MM.1S (cell line): ENCODE results near the gene TYSND1.

Experiments used
- DNase-seq: peaks from one replicate; pipeline ENCODE4 v3.0.0-alpha.2; 2015
- H2AFZ ChIP-seq: fragments of 300-600 bp; sonication (generic); 2 replicates; pipeline ENCODE4 v1.6.0; 2016; ENCODE audit warnings: antibody characterized with exemption, low read length
- H3F3A ChIP-seq: fragments of 300-600 bp; sonication (generic); 2 replicates; pipeline ENCODE4 v1.6.1; 2016; ENCODE audit warnings: mild to moderate bottlenecking, antibody characterized with exemption, low read length, moderate library complexity, mixed read lengths; ENCODE audit not compliant: insufficient read depth
- H3K27ac ChIP-seq: fragments of 300-600 bp; sonication (generic); 2 replicates; pipeline ENCODE4 v1.5.1; 2016; ENCODE audit warnings: mild to moderate bottlenecking, low read length
- H3K27me3 ChIP-seq: fragments of 300-600 bp; sonication (generic); replicated peaks from 2 replicates; pipeline ENCODE4 v1.6.0; 2016; ENCODE audit warnings: low read length; ENCODE audit not compliant: insufficient read depth
- H3K36me3 ChIP-seq: fragments of 300-600 bp; sonication (generic); replicated peaks from 2 replicates; pipeline ENCODE4 v1.6.1; 2016; ENCODE audit warnings: mild to moderate bottlenecking, low read length, mixed read lengths; ENCODE audit not compliant: insufficient read depth
- H3K4me1 ChIP-seq: fragments of 300-600 bp; sonication (generic); 2 replicates; pipeline ENCODE4 v1.6.1; 2016; ENCODE audit warnings: low read length, mixed read lengths
- H3K4me2 ChIP-seq: fragments of 300-600 bp; sonication (generic); 2 replicates; pipeline ENCODE4 v1.6.0; 2016; ENCODE audit warnings: low read depth, low read length
- H3K4me3 ChIP-seq: fragments of 300-600 bp; sonication (generic); 2 replicates; pipeline ENCODE4 v1.5.1; 2016; ENCODE audit warnings: low read length, mixed read lengths
- H3K79me2 ChIP-seq: fragments of 300-600 bp; sonication (generic); 2 replicates; pipeline ENCODE4 v1.6.1; 2016; ENCODE audit warnings: mixed run types, low read length, mixed read lengths
- H3K9ac ChIP-seq: fragments of 300-600 bp; sonication (generic); 2 replicates; pipeline ENCODE4 v1.6.1; 2016; ENCODE audit warnings: low read length, mixed read lengths
- H3K9me2 ChIP-seq: fragments of 300-600 bp; sonication (generic); replicated peaks from 2 replicates; pipeline ENCODE4 v1.6.1; 2016; ENCODE audit warnings: mild to moderate bottlenecking, low read length, mixed read lengths; ENCODE audit not compliant: insufficient read depth
- H3K9me3 ChIP-seq: fragments of 300-600 bp; sonication (generic); replicated peaks from 2 replicates; pipeline ENCODE4 v1.6.1; 2016; ENCODE audit warnings: mild to moderate bottlenecking, low read length, mixed read lengths; ENCODE audit not compliant: insufficient read depth
- H4K20me1 ChIP-seq: fragments of 300-600 bp; sonication (generic); 2 replicates; pipeline ENCODE4 v1.6.1; 2016; ENCODE audit warnings: mild to moderate bottlenecking, low read length, moderate library complexity, mixed read lengths; ENCODE audit not compliant: insufficient read depth
- EZH2 ChIP-seq: fragments of 300-600 bp; sonication (generic); optimal IDR thresholded peaks from 2 replicates; pipeline ENCODE3; 2017; ENCODE audit warnings: low read depth, mild to moderate bottlenecking, antibody characterized with exemption, low read length, mixed read lengths
- EZH2phosphoT487 ChIP-seq: fragments of 300-600 bp; sonication (generic); IDR thresholded peaks from 2 replicates; pipeline ENCODE4 v1.6.1; 2018; ENCODE audit warnings: antibody characterized with exemption, low read length
- TF ChIP-seq, protein P1 (sequence below): fragments of 300-600 bp; sonication (generic); IDR thresholded peaks from 2 replicates; pipeline ENCODE4 v1.5.1; 2016; ENCODE audit warnings: antibody characterized with exemption, low read length, mixed read lengths

Gene TYSND1

DNA sequence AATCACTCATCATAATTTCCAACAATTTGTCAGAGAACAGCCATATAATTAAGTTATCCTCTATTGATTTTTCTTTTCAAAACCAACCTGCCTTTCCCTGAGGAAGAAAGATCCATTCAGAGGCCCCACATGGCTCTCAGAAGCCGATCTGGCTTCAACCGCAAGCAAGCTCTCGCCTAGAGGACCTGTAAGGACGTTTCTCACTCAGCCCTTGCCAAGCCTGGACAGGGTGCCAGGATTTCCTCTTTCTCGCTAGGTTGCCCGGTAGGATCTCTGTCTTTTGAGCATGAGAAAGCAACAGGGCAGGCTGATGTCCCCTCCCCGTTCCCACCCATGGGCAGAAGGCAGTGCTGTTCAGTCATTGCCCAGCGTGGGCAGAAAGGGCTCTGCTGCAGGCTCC, 26.9 kb downstream of the TYSND1 start:
- no peak for TF ChIP-seq EZH2
- no peak for TF ChIP-seq EZH2phosphoT487
- TF ChIP-seq, protein P1, sequence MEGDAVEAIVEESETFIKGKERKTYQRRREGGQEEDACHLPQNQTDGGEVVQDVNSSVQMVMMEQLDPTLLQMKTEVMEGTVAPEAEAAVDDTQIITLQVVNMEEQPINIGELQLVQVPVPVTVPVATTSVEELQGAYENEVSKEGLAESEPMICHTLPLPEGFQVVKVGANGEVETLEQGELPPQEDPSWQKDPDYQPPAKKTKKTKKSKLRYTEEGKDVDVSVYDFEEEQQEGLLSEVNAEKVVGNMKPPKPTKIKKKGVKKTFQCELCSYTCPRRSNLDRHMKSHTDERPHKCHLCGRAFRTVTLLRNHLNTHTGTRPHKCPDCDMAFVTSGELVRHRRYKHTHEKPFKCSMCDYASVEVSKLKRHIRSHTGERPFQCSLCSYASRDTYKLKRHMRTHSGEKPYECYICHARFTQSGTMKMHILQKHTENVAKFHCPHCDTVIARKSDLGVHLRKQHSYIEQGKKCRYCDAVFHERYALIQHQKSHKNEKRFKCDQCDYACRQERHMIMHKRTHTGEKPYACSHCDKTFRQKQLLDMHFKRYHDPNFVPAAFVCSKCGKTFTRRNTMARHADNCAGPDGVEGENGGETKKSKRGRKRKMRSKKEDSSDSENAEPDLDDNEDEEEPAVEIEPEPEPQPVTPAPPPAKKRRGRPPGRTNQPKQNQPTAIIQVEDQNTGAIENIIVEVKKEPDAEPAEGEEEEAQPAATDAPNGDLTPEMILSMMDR, result no peak
- Histone ChIP-seq H3K27me3 (no peaks in the 10 kb centered on the region), H3K9me3 (no peaks in the 10 kb centered on the region), H3K4me3 (no peak overlapping the region), H2AFZ (no peak overlapping the region), H3K9me2 (no peaks in the 10 kb centered on the region), H3K9ac (no peak overlapping the region), H3K27ac (no peak overlapping the region), H3F3A (no peaks in the 10 kb centered on the region), H4K20me1 (no peaks in the 10 kb centered on the region), H3K79me2 (no peaks in the 10 kb centered on the region), H3K36me3 (no peaks in the 10 kb centered on the region), H3K4me1 (no peaks in the 10 kb centered on the region), H3K4me2 (no peak overlapping the region)
- DNase-seq, result no peak

DNA sequence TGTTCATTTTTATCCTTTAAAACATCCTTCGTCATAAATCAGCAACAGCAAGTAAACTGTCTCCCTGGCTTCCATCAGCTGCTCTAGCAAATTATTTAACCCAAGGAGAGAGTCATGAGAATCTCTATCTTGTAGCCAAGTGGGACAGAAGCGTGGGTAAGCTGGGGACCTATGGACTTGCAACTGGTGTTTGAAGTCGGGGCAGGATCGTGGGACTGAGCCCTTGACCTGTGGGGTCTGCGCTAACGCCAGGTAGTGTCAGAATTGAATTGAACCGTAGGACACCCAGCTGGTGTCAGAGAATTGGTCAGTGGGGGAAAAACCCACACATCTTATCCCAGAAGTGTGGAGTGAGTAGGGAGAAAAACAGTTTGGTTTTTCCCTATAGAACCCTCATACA, 27.3 kb downstream of the TYSND1 start:
- no peaks in the 10 kb centered on the region for H3K9me2 ChIP-seq
- no peak overlapping the region for H3K4me2 ChIP-seq
- H3F3A ChIP-seq, result no peaks in the 10 kb centered on the region
- H2AFZ ChIP-seq, result no peak overlapping the region
- H3K4me3 ChIP-seq, result no peak overlapping the region
- no peak overlapping the region for H3K9ac ChIP-seq
- H3K4me1 ChIP-seq, result no peaks in the 10 kb centered on the region
- H3K27ac ChIP-seq, result no peak overlapping the region
- no peak for TF ChIP-seq EZH2phosphoT487
- TF ChIP-seq, protein P1, result no peak
- no peak for TF ChIP-seq EZH2
- DNase-seq, result no peak
- H3K36me3 ChIP-seq, result no peaks in the 10 kb centered on the region
- H3K27me3 ChIP-seq, result no peaks in the 10 kb centered on the region
- no peaks in the 10 kb centered on the region for H3K9me3 ChIP-seq
- no peaks in the 10 kb centered on the region for H3K79me2 ChIP-seq
- H4K20me1 ChIP-seq, result no peaks in the 10 kb centered on the region

DNA sequence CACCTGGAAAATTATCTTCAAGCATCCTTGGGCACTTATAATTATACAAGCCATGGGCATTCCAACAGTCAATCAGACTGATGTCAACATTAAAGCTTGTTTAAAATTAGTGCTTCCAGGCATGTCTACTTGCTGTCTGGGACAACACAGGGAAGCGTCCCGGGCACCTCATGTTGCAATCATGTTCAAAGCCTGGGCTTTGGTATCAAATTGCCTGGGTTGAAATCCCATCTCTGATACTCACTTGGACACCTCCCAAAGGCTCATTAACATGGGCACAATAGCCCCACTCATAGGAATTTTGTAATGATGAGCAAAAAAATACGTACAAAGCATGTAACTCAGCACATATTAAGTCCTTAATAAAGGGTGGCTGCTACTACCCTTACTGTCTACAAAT, 28.3 kb downstream of the TYSND1 start:
- no peaks in the 10 kb centered on the region for H3K9me3 ChIP-seq
- H4K20me1 ChIP-seq, result no peaks in the 10 kb centered on the region
- H3K4me3 ChIP-seq, result no peak overlapping the region
- DNase-seq, result no peak
- H3K4me2 ChIP-seq, result no peak overlapping the region
- H3K27me3 ChIP-seq, result no peaks in the 10 kb centered on the region
- H3K4me1 ChIP-seq, result no peaks in the 10 kb centered on the region
- no peaks in the 10 kb centered on the region for H3F3A ChIP-seq
- no peaks in the 10 kb centered on the region for H3K79me2 ChIP-seq
- TF ChIP-seq EZH2 (no peak), EZH2phosphoT487 (no peak)
- TF ChIP-seq, protein P1, result no peak
- no peaks in the 10 kb centered on the region for H3K36me3 ChIP-seq
- H3K27ac ChIP-seq, result no peak overlapping the region
- H2AFZ ChIP-seq, result no peak overlapping the region
- no peak overlapping the region for H3K9ac ChIP-seq
- H3K9me2 ChIP-seq, result no peaks in the 10 kb centered on the region
